Activated gamma-delta T cell (primary cell): Measurements from ENCODE around the gene CBX7.

Experiments used
- DNase-seq: peaks from one replicate; lab custom pipeline; 2025; lab: John Stamatoyannopoulos, UW
- total RNA-seq, 2 donors: gene quantifications; one replicate each; lab custom pipeline; 2026; lab: John Stamatoyannopoulos, UW

The CBX7 gene
- 114 to 117 reads per million in 2 donors for total RNA-seq

GRCh38 chr22:39152511-39153219, at the start of gene CBX7:
TSS of gene CBX7 (minus strand) at chr22:39152680. CDS start at chr22:39152444, 236 bp downstream.
- peak; percentile 94 for DNase-seq

GRCh38 chr22:39197578-39197977, 45.1 kb upstream of the CBX7 start:
- no peak for DNase-seq

DNA sequence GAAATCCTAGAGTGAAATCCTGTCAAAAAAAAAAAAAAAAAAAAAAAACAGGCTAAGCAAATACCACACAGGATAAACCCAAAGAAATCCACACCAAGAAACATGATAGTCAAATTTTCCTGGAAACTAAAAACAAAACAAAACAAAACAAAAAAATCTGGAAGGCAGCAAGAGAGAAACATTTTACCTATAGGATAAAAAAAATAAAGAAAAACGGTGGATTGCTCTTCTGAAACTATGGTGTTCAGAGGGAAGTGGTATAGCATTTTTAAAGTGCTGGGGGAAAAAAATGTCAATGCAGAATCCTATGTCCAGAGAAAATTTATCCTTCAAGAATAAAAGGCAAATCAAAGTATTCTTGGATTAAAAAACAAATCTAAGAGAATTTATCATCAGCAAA, 41.6 kb upstream of the CBX7 start:
- DNase-seq, result no peak

- no peak for DNase-seq
Measured at GRCh38 chr22:39188809-39189208, 36.3 kb upstream of the CBX7 start.

DNA sequence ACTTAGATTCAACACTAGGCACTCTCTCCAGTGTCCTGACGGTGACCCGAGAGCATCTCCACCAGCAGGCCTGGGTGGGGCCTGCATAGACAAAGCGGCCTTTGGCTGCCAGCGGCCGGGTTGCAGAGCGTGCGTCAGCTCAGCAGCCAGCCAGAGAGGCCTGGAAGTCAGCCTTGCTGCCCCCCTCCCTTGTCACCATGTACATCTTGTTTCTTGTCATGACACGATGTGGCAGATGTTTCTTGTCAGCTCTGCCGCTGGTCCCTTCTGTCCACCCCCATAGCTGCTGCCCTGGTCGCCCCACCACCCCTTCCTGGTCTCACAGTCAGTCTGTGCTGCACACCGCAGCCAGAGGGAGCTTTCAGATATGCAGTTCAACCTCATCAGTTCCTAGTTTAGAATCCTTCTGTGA, 33.1 kb upstream of the CBX7 start:
- no peak for DNase-seq

DNA sequence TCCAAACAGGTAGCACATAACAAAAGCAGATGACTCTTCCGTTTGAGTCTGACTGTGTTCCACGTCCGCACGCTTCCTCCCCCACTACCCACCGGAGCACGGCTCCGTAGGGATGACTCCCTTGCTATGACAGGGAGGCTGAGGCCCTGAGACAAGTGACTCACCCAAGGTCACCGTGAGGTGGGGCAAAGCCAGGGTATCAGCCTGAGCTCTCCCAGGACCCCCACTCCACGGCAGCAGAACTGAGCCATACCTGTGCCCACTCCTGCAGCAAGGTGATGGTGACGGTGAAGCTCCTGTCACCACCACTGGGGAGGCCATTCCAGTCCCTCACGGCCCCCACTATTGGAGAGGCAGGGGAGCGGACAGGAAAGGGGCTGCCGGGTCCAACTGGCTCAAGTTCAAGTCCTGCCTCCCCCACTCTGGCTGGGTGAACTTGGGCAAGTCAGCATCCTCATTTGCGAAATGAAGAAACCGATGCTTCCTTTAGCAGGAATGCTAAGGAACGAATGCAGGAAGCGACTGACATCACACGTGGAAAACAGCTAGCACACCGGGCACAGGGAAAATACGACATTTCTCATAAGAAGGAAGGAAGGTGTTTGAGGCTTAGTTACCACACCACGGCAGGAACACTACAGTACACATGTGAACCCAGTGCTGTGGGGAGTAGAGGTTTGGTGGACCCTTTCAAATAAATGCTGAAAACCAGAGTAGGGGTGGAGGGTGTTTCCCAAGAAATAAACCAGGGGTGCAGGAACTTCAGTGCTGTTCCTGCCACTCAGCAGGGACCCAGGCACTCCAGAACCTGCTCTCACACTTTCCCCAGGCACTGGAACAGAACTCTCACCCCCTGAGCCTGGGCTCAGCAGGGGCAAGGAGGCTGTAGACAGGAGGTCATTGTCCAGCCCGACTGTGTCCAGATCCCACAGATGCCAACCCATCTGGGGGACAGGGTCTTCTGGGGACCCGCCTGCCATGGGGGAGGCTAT, 32.4 kb upstream of the CBX7 start:
- DNase-seq, result no peak

GRCh38 chr22:39183991-39184585, 31.6 kb upstream of the CBX7 start:
- DNase-seq, result no peak

- DNase-seq, result no peak
Measured at GRCh38 chr22:39182478-39183030, 30.1 kb upstream of the CBX7 start.

DNA sequence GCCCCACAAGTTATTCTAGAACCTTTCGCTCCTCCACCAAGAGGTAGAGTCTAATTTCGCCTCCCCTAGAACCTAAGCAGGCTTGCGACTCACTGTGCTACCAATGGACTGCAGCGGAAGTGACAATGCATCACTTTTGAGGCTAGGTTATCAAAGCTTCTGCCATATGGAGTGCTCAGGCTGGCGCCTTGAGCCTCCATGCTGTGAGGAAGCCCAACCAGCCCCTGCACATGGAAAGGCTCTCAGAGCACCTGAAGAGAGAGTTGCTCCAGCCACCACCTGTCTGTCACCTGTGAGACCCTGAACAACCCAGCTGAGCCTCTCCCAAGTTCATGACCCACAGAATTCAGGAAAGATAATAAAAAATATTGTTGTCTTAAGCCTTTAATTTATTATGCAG, 29.3 kb upstream of the CBX7 start:
- no peak for DNase-seq

GRCh38 chr22:39181356-39181755, 28.9 kb upstream of the CBX7 start:
- no peak for DNase-seq

DNA sequence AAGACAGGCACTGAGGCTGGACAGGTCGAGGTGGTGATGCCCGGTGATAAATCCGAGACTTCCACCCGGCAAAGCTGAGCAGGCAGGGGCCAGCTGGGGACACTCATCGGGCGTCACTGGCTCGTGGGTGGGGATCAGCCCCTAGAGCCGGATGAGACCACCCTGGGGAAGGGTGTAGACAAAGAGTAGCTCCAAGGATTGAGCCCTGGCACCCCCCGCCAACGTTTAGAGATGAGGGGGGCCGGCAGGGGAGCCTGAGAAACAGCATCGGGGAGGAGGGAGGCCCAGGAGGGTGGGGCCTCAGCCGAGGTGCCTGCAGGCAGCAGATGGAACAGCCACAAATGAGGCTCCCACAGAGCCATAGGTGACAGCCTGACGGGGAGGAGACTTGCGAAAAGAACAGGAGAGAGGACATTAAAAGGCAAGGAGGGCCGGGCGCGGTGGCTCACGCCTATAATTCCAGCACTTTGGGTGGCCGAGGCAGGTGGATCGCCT, 27.4 kb upstream of the CBX7 start:
- DNase-seq, result no peak

- DNase-seq, result no peak
Measured at GRCh38 chr22:39179401-39179827, 26.9 kb upstream of the CBX7 start.

- DNase-seq, result no peak
Measured at GRCh38 chr22:39178206-39179111, 26.0 kb upstream of the CBX7 start.

GRCh38 chr22:39177791-39178190, 25.3 kb upstream of the CBX7 start:
- DNase-seq, result no peak

DNA sequence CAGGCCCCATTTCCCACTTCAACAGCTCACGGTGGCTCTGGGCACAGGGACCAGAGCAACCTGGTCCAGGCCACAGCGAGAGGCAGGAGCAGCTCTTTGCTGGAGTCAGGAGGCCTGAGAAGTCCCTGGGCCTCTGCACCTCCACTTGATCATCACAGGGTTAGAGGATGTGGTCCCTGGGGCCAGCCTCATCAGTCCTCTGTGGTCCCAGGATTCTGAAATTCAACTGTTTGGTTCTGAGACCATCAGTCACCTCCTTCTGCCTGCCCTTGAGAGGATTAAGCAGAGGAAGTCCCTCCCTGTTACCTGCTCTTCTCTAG, 24.9 kb upstream of the CBX7 start:
- no peak for DNase-seq

GRCh38 chr22:39176714-39177455, 24.4 kb upstream of the CBX7 start:
- no peak for DNase-seq

DNA sequence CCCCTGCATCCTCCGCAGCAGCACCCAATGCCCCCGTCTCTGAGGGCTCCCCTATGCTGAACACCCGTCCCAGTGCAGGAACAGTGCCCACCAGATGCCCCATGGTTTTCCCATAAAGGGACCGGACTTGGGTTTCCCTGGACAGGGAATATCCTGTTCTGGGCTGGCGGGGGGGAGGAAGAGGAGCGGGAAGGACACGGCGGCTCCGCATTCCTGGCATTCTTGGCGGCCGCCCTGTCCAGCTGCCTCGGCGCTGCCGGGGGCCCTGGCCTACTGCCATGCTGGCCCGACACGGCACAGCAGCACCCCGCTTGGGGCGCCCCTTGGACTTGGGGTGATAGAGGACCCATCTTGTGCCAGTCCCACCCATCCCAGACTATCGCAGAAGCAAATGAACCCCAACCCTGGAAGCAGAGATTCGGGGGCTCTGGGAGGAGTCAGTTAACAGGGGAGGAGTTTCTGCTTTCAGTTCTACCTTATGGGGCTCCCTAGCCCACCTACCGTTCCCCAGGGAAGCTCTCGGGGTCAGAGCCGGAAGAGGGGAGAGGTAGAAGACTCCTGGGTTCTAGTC, 23.7 kb upstream of the CBX7 start:
- no peak for DNase-seq

DNA sequence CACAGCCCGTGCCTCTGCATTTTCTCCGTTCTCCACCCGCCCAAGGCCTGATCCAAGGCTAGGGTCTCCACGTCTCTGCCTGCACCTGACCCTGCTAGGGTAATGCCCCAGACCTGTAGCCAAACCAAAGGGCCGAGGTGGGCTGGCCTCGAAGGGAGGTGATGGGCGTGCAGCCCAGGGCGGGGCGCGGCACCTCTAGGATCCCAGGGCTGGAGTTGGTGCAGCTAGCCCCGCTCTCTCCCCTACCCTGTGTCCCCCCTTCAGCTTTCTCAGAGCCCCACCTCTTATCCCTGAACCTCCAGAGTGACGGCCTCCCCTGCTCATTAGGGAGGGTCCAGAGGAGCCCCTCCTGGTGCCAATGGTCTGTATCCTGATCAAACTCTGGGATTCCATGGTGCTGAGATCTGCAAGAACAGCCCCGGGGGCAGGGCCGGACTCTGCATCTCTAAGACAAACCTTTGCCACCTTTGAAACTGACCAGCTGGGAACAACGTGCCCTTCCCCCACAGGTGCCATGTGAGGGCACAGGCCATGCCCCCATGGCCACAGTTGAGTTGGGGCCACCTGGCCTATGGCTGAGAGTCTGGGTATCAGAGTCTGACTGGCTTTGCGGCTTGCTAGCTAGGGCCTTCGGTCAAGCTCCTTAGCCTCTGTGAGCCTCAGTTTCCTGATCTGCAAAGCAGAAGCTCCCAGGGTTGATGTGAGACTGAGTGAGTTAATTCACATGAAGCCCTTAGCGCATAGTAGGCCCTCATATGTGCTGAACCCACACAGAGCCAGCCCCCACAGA, 23.1 kb upstream of the CBX7 start:
- DNase-seq, result no peak
